KG1 (cell line): ENCODE data around the gene MEST.
"Not testable (repeated sequence)": the region's sequence is repeated elsewhere in the genome, so short reads cannot be mapped to it uniquely, and the experiment has no call there.

Experiments
- DNase-seq: peaks from one replicate; lab custom pipeline; 2025; lab: John Stamatoyannopoulos, UW

Gene MEST

GRCh38 chr7:130523519-130524125 is 31.7 kb downstream of the MEST start:
- DNase-seq = not testable (repeated sequence)

- no peak for DNase-seq
These were observed 32.7 kb downstream of the MEST start for GRCh38 chr7:130524628-130525027.

DNA sequence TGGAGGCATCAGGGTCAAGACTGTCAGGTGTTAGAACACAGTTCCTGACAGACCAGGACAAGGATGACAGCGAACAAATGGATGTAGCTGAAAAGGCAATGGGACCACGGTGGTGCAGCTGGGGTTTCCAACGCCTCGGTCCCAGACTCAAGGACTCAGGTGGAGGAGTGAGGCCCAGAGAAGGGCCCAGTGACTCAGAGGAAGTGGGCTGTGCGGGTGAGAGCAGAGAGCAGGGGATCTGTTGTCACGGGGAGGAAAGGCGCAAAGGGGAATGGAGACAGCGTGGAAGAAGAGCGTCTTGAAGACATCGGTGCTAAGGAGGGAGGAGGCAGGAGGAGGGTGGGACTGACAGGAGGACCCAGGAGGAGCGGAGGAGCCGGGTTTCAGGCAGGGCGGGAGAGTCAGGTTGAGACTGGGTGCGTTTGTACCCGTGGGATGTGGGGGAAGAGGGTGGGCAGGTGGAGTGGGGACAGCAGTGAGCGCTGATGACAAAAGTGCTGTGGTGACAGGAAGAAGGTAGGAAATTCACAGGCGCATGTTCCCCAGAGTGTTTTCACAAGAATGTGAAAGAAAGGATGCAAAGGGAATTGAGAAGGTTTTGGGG is 36.0 kb downstream of the MEST start:
- not testable (repeated sequence) for DNase-seq

- no peak for DNase-seq
These were observed 37.5 kb downstream of the MEST start for GRCh38 chr7:130529417-130529816.

DNA sequence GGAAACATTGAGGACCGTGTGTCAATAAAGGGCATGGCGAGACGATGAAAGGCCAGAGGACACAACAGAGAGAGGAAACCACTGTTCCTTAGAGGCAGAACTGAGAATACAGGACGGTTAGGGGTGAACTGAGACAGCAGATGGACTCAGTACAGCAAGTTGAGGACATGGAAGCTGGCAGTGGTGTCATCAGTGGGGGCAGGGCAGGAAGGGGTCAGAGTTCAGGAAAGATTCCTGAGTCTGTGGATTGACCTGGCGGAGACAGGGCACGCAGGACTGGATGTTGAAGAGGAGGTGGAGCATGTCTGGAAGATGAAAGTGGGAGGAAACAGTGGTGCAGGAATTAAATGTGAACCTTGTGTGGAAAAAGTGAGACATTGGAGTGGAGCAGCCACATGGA is 46.0 kb downstream of the MEST start:
- not testable (repeated sequence) for DNase-seq

DNA sequence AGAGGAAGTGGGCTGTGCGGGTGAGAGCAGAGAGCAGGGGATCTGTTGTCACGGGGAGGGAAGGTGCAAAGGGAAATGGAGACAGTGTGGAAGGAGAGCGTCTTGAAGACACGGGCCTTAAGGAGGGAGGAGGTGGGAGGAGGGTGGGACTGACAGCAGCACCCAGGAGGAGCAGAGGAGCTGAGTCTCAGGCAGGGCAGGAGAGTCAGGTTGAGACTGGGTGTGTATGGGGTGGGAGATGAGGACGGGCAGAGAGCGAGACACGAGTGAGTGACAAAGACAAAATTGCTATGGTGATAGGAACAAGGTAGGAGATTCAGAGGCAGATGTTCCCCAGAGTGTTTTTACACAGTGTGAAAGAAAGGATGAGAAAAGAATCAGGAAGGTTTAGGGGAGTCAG is 49.4 kb downstream of the MEST start:
- DNase-seq = not testable (repeated sequence)

- DNase-seq = not testable (repeated sequence)
These were observed 50.4 kb downstream of the MEST start for GRCh38 chr7:130542297-130542696.

DNA sequence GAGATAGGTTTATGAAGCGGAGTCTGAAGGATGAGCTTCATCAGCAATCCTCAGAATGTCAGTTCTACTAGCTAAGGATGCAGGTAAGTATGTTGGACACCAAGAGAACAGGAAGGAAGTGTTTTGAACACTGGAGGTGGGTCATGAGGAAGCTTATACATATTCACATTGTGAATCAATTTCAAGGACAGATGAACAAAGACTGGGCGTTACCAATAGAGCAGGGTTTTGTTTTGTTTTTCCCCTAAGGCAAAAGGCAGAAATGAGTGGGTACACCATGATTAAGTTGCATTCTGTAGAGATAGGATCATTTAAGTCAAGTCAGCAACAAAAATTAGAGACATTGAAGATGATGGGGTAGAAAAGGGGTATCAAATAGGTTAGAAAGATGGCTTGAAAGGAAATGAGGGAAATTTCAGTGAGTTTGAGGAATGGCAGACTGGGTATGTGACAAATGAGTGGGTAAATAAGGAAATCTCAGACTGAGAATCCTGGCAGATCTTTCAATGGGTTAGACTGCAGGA is 51.7 kb downstream of the MEST start:
- DNase-seq = no peak

- no peak for DNase-seq
These were observed 52.5 kb downstream of the MEST start for GRCh38 chr7:130544356-130544755.

GRCh38 chr7:130553398-130554029 is 61.6 kb downstream of the MEST start:
- no peak for DNase-seq

- DNase-seq = no peak
These were observed 62.6 kb downstream of the MEST start for GRCh38 chr7:130554481-130554880.
